ENCODE results near the gene ZFP36L1.

The ZFP36L1 gene

DNA sequence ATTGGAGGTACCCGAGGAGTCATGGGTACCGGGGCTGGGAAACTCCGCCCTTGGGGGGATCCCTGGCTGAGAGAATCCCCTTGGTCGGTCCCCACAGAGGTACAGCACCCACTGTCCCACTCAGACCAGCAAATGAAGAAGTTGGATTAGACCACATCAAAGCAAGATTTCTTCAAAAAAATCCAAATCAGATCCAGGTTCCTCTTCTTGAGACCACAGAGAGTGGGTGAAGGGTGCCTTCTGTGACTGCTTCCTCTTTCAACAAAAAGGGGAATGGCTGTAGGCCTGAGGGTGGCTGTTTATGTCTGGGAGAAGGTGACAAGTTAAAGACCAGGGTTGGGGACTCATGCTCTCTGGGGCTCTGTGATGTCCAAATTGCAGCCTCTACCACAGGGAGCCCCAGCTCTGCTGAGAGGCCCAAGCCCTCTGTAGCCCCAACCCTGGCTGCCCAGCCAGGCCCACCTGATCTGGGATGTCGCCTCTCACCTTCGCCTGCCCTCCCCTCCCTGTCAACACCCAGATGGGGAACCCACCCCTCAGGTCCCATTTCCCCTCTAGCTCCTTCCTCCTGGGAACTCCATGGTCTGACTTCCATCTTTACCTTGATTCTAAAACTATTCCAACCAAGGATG, 50.9 kb downstream of the ZFP36L1 start:
- no peak for DNase-seq (ENCODE audit: low read depth in 2 of 2, low spot score in 1 of 2)

DNA sequence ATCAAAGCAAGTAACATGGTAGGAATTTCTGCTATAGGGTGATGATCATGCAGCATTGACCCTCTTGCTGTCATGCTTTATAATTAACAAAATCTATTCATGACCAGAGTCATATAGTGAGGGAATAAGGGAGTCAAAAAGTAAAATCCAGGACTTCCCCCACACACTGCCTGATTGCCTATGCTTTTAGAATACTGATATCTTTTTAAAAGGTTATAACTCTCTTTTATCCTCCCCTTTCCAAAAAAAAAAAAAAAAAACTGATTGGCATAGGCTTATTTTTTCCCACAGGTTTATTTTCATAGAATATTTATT, 51.4 kb downstream of the ZFP36L1 start:
- no peak for DNase-seq (ENCODE audit: low read depth in 2 of 2, low spot score in 1 of 2)

DNA sequence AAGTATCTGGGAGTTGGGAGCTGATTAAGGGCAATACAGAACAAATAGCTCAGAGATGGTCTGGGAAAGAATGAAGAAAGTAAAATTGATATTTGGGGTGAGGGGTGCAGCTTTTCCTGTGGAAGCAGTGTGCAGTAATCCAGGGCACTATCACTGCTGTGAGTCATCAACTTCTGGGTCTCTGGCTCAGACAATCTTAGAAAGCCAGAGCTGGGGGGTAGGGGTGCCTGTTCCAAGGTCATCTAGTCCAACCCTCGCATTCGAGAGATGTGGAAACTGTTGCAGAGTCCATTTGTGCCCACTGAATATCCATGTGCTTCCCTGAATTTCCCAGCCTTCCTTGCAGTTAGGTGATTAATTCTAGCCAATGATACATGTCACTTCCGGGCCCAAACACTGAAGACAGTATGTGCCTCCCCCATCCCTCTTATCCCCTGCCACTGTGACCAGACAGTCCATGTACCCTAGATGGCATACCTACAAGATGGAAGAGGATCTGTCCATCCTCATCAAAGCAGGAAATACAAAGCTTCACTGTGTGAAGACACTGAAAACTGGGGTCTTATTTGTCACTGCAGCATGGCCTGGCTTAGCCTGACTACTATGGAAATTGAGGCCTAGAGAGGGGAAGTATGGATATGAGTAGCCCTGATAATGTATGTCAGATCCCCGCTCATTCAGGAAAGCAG, 51.9 kb downstream of the ZFP36L1 start:
- DNase-seq (ENCODE audit: low read depth in 2 of 2, low spot score in 1 of 2), result no peak

DNA sequence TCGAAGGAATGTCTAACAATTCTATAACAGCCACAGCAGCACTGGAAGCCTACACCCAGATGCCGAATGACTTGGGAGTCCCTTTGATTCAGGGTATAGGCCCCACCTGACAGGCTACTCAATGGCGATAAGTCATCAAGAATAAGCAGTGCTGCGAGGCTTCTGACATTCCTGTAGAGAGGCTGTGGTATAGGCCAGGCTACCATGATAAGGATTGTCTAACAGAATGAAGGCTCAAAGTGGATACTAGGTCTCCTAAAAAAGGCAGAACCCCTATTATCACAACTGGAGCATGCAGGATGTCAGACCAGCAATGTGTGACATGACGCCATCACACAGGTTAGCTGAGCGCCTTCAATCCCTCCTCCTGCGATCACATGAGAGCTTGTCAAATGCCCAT, 53.2 kb downstream of the ZFP36L1 start:
- no peak for DNase-seq (ENCODE audit: low read depth in 2 of 2, low spot score in 1 of 2)

DNA sequence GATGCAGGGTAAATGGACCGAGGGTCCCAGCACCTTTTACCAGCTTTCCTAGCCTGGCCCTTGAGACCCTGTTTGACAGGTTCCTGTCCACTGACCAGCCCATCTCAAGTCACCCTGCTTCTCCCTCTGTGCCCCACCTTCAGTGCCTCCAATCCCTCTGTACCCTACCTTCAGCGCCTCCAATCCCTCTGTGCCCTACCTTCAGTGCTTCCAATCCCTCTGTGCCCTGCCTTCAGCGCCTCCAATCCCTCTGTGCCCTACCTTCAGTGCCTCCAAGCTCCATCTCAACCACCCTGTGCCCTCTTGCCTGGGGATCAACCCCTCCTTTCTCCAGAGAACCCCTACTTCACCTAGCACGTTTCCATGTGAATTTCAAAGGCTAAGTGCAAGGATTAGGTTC, 54.3 kb downstream of the ZFP36L1 start:
- no peak for DNase-seq (ENCODE audit: low read depth in 2 of 2, low spot score in 1 of 2)

Measured in stimulated activated CD8-positive, alpha-beta memory T cell treated with anti-CD3 and anti-CD28 coated beads, Interleukin-4, amount 100 ng/mL, for 4 hours (primary cell).